H9 (cell line): Measurements from ENCODE around the gene ZNF75A. TPM values are rescaled to one million over a fixed set of nuclear protein-coding genes. Genes with fewer than 3 reads are reported as not detected.

Experiments used
- DNase-seq: peaks from one replicate; pipeline ENCODE4 v3.0.0-alpha.2; 2017
- H2AFZ ChIP-seq: one replicate; pipeline ENCODE4 v1.6.1; 2013; ENCODE audit warnings: mild to moderate bottlenecking, low read length, control low read depth, moderate library complexity
- H2AK5ac ChIP-seq: 2 replicates; pipeline ENCODE4 v1.6.1; 2013; ENCODE audit warnings: low read length, control low read depth, mixed read lengths; ENCODE audit not compliant: insufficient read length
- H2BK120ac ChIP-seq: one replicate; pipeline ENCODE4 v1.6.1; 2013; ENCODE audit warnings: low read depth, mild to moderate bottlenecking, low read length, control low read depth, inconsistent platforms; ENCODE audit not compliant: poor library complexity, severe bottlenecking
- H2BK12ac ChIP-seq: 2 replicates; pipeline ENCODE4 v1.6.1; 2013; ENCODE audit warnings: low read length, control low read depth, mixed read lengths, low read depth; ENCODE audit not compliant: insufficient read length
- H2BK15ac ChIP-seq: 2 replicates; pipeline ENCODE4 v1.6.1; 2013; ENCODE audit warnings: low read depth, low read length, control low read depth
- H2BK20ac ChIP-seq: one replicate; pipeline ENCODE4 v1.6.1; 2013; ENCODE audit warnings: low read depth, mild to moderate bottlenecking, low read length, control low read depth, inconsistent platforms; ENCODE audit not compliant: poor library complexity, severe bottlenecking
- H2BK5ac ChIP-seq: 2 replicates; pipeline ENCODE4 v1.6.1; 2013; ENCODE audit warnings: low read length, control low read depth, mixed read lengths; ENCODE audit not compliant: insufficient read length
- H3K14ac ChIP-seq: 2 replicates; pipeline ENCODE4 v1.6.1; 2013; ENCODE audit warnings: low read length, control low read depth; ENCODE audit not compliant: insufficient read depth
- H3K18ac ChIP-seq: 2 replicates; pipeline ENCODE4 v1.6.1; 2013; ENCODE audit warnings: low read depth, mild to moderate bottlenecking, mixed read lengths, low read length, control low read depth; ENCODE audit not compliant: insufficient read length
- H3K23ac ChIP-seq: 2 replicates; pipeline ENCODE4 v1.6.1; 2013; ENCODE audit warnings: low read length, control low read depth, mixed read lengths, low read depth; ENCODE audit not compliant: insufficient read length
- H3K23me2 ChIP-seq: 2 replicates; pipeline ENCODE4 v1.6.1; 2013; ENCODE audit warnings: low read depth, mild to moderate bottlenecking, mixed read lengths, low read length, control low read depth; ENCODE audit not compliant: insufficient read length, poor library complexity, severe bottlenecking
- H3K27ac ChIP-seq: 2 replicates; pipeline ENCODE4 v1.5.1; 2013; ENCODE audit warnings: low read length, control low read depth, mixed read lengths, low read depth; ENCODE audit not compliant: insufficient read length
- H3K27me3 ChIP-seq: 2 replicates; pipeline ENCODE4 v1.6.1; 2013; ENCODE audit warnings: low read length, control low read depth, inconsistent platforms; ENCODE audit not compliant: insufficient read depth
- H3K4ac ChIP-seq: 2 replicates; pipeline ENCODE4 v1.6.1; 2013; ENCODE audit warnings: low read depth, mild to moderate bottlenecking, control low read depth, inconsistent platforms, low read length, moderate library complexity
- H3K4me1 ChIP-seq: 2 replicates; pipeline ENCODE4 v1.6.1; 2013; ENCODE audit warnings: low read length, control low read depth, inconsistent platforms; ENCODE audit not compliant: insufficient read depth
- H3K4me2 ChIP-seq: 2 replicates; pipeline ENCODE4 v1.6.1; 2013; ENCODE audit warnings: low read length, control low read depth, mixed read lengths; ENCODE audit not compliant: insufficient read length, insufficient read depth
- H3K56ac ChIP-seq: 2 replicates; pipeline ENCODE4 v1.6.1; 2013; ENCODE audit warnings: low read depth, mild to moderate bottlenecking, mixed read lengths, low read length, control low read depth; ENCODE audit not compliant: insufficient read length
- H3K79me1 ChIP-seq: 2 replicates; pipeline ENCODE4 v1.6.1; 2013; ENCODE audit warnings: low read depth, mild to moderate bottlenecking, moderate library complexity, low read length, control low read depth, inconsistent platforms; ENCODE audit not compliant: insufficient read depth, poor library complexity, severe bottlenecking
- H3K79me2 ChIP-seq: 2 replicates; pipeline ENCODE4 v1.6.1; 2013; ENCODE audit warnings: low read length, control low read depth, inconsistent platforms; ENCODE audit not compliant: insufficient read depth
- H3K9ac ChIP-seq: 2 replicates; pipeline ENCODE4 v1.6.1; 2013; ENCODE audit warnings: low read length, control low read depth, mixed read lengths; ENCODE audit not compliant: insufficient read length; ENCODE audit errors: extremely low read depth
- H3K9me3 ChIP-seq: one replicate; pipeline ENCODE4 v1.6.1; 2013; ENCODE audit warnings: low read depth, low read length, inconsistent platforms; ENCODE audit not compliant: control insufficient read depth
- H3T11ph ChIP-seq: one replicate; pipeline ENCODE4 v1.6.1; 2013; ENCODE audit warnings: mild to moderate bottlenecking, low read length, control low read depth, inconsistent platforms
- H4K20me1 ChIP-seq: one replicate; pipeline ENCODE4 v1.6.1; 2013; ENCODE audit not compliant: control insufficient read depth, insufficient read length, insufficient read depth
- H4K5ac ChIP-seq: 2 replicates; pipeline ENCODE4 v1.6.1; 2013; ENCODE audit warnings: low read depth, mild to moderate bottlenecking, mixed read lengths, low read length, control low read depth; ENCODE audit not compliant: insufficient read length
- H4K8ac ChIP-seq: replicated peaks from 2 replicates; pipeline ENCODE4 v1.6.1; 2013; ENCODE audit warnings: low read length, control low read depth, mixed read lengths, low read depth; ENCODE audit not compliant: insufficient read length
- H4K91ac ChIP-seq: 2 replicates; pipeline ENCODE4 v1.6.1; 2013; ENCODE audit warnings: low read depth, mild to moderate bottlenecking, moderate library complexity, mixed read lengths, low read length, control low read depth; ENCODE audit not compliant: insufficient read length
- H3K27ac Mint-ChIP-seq, 3 experiments: 2 replicates in 2 of 3; 3 replicates in 1 of 3; pipeline ENCODE4 v1.8.0; 2020 to 2021; ENCODE audit warnings: mixed read lengths in 3 of 3, mild to moderate bottlenecking in 1 of 3, moderate library complexity in 1 of 3
- H3K27me3 Mint-ChIP-seq: 2 replicates; pipeline ENCODE4 v1.8.0; 2021; ENCODE audit warnings: low read depth, mild to moderate bottlenecking, moderate library complexity, mixed read lengths
- H3K36me3 Mint-ChIP-seq, 3 experiments: 2 replicates in 2 of 3; 3 replicates in 1 of 3; pipeline ENCODE4 v1.8.0; 2020 to 2021; ENCODE audit warnings: low read depth in 3 of 3, mixed read lengths in 3 of 3; ENCODE audit not compliant: insufficient read depth in 1 of 3
- H3K4me1 Mint-ChIP-seq, 2 experiments: 2 replicates each; pipeline ENCODE4 v1.8.0; 2020; ENCODE audit warnings: mixed read lengths in 2 of 2
- H3K4me3 Mint-ChIP-seq, 2 experiments: 2 replicates in 1 of 2; 3 replicates in 1 of 2; pipeline ENCODE4 v1.8.0; 2020 to 2021; ENCODE audit warnings: mild to moderate bottlenecking in 2 of 2, mixed read lengths in 2 of 2, moderate library complexity in 1 of 2
- H3K9me3 Mint-ChIP-seq, 2 experiments: 2 replicates in 1 of 2; 3 replicates in 1 of 2; pipeline ENCODE4 v1.8.0; 2020; ENCODE audit warnings: mild to moderate bottlenecking in 2 of 2, mixed read lengths in 2 of 2, moderate library complexity in 1 of 2
- CTCF ChIP-seq: fragments of 200-600 bp; sonication (generic); conservative IDR thresholded peaks from 3 replicates; pipeline ENCODE4 v1.8.0; 2021; ENCODE audit warnings: antibody characterized with exemption, mild to moderate bottlenecking
- WGBS: extraction: QIAGEN DNeasy Blood & Tissue Kit; methylation state at CpG from one replicate; pipeline ENCODE4 v1.1.7; 2013; ENCODE audit warnings: missing lambda C conversion rate, low lambda C conversion rate, mixed read lengths; ENCODE audit not compliant: insufficient read length; ENCODE audit errors: extremely low coverage; 5-methylcytosine and 5-hydroxymethylcytosine counted together
- total RNA-seq: library from RNA; stranded (reverse); gene quantifications from 2 replicates; pipeline ENCODE4 v1.2.1, GENCODE V29; 2021

ZNF75A gene
- total RNA-seq, 1 experiment from 2014 or later = 42.4 TPM

- Histone ChIP-seq H2BK12ac (no peak overlapping the region), H3K56ac (no peak overlapping the region), H3K4me2 (no peak overlapping the region), H4K20me1 (no peaks in the 10 kb centered on the region), H3K23ac (no peak overlapping the region), H2BK120ac (no peak overlapping the region), H2AK5ac (no peak overlapping the region), H4K8ac (no peak overlapping the region), H2BK15ac (no peak overlapping the region), H3K4ac (no peak overlapping the region), H3K4me1 (no peaks in the 10 kb centered on the region), H3K23me2 (no peaks in the 10 kb centered on the region), H3K27ac (no peak overlapping the region), H4K5ac (no peak overlapping the region), H2BK5ac (no peak overlapping the region), H4K91ac (no peak overlapping the region), H2BK20ac (no peak overlapping the region), H3K9me3 (peaks cover 15% of the 10 kb centered on the region), H3K14ac (no peak overlapping the region), H3K18ac (no peak overlapping the region), H3T11ph (no peak overlapping the region), H3K79me2 (no peaks in the 10 kb centered on the region), H3K27me3 (no peaks in the 10 kb centered on the region), H3K9ac (no peak overlapping the region), H3K79me1 (no peaks in the 10 kb centered on the region), H2AFZ (no peak overlapping the region)
- DNase-seq = no peak
- Mint-ChIP-seq H3K4me3 (no peak overlapping the region), H3K36me3 (no peaks in the 10 kb centered on the region), H3K9me3 (peaks cover 65 to 75% of the 10 kb centered on the region in 2 experiments), H3K27ac (no peak overlapping the region), H3K27me3 (peaks cover 18% of the 10 kb centered on the region), H3K4me1 (no peaks in the 10 kb centered on the region)
- TF ChIP-seq CTCF = no peak
- no CpG with 5 or more reads among the region's 2 CpGs for WGBS
Observed at GRCh38 chr16:3346041-3346440, 40.7 kb downstream of the ZNF75A start.
